Endothelial cell (in vitro differentiated cells): ENCODE measurements around the gene KCNAB2. TPM values are rescaled to one million over a fixed set of nuclear protein-coding genes. Genes with fewer than 3 reads are reported as not detected.

Experiments used
- DNase-seq: peaks from one replicate; pipeline ENCODE4 v3.0.0; 2021; ENCODE audit warnings: low spot score
- H3K27ac Mint-ChIP-seq: one replicate; pipeline ENCODE4 v1.8.0; 2021; ENCODE audit warnings: mixed read lengths, inconsistent platforms; ENCODE audit not compliant: unreplicated experiment
- H3K27me3 Mint-ChIP-seq: one replicate; pipeline ENCODE4 v1.8.0; 2021; ENCODE audit warnings: mild to moderate bottlenecking, moderate library complexity, mixed read lengths, inconsistent platforms; ENCODE audit not compliant: unreplicated experiment
- H3K36me3 Mint-ChIP-seq: one replicate; pipeline ENCODE4 v1.8.0; 2021; ENCODE audit warnings: mild to moderate bottlenecking, low read depth, mixed read lengths, inconsistent platforms; ENCODE audit not compliant: unreplicated experiment
- H3K4me1 Mint-ChIP-seq: one replicate; pipeline ENCODE4 v1.8.0; 2021; ENCODE audit warnings: mild to moderate bottlenecking, mixed read lengths, inconsistent platforms; ENCODE audit not compliant: unreplicated experiment
- H3K4me3 Mint-ChIP-seq: one replicate; pipeline ENCODE4 v1.8.0; 2021; ENCODE audit warnings: mild to moderate bottlenecking, mixed read lengths, inconsistent platforms; ENCODE audit not compliant: unreplicated experiment
- H3K9me3 Mint-ChIP-seq: one replicate; pipeline ENCODE4 v1.8.0; 2021; ENCODE audit warnings: mixed read lengths, inconsistent platforms; ENCODE audit not compliant: unreplicated experiment
- total RNA-seq: library from RNA; stranded (reverse); fragmentation: NEBNext Ultra II Directional; extraction: Animal tissue kit (Norgen Biotek cat#: 25700); gene quantifications from one replicate; pipeline ENCODE4 v1.2.1, GENCODE V29; 2021; ENCODE audit not compliant: unreplicated experiment
- TF ChIP-seq, protein P1 (sequence below): fragments of 200-600 bp; sonication (generic); IDR thresholded peaks from one replicate; pipeline ENCODE4 v1.5.0; 2021; ENCODE audit warnings: antibody characterized with exemption; ENCODE audit not compliant: unreplicated experiment

Gene KCNAB2
- total RNA-seq, 1 donor from 2014 or later, result 4.1 TPM

DNA sequence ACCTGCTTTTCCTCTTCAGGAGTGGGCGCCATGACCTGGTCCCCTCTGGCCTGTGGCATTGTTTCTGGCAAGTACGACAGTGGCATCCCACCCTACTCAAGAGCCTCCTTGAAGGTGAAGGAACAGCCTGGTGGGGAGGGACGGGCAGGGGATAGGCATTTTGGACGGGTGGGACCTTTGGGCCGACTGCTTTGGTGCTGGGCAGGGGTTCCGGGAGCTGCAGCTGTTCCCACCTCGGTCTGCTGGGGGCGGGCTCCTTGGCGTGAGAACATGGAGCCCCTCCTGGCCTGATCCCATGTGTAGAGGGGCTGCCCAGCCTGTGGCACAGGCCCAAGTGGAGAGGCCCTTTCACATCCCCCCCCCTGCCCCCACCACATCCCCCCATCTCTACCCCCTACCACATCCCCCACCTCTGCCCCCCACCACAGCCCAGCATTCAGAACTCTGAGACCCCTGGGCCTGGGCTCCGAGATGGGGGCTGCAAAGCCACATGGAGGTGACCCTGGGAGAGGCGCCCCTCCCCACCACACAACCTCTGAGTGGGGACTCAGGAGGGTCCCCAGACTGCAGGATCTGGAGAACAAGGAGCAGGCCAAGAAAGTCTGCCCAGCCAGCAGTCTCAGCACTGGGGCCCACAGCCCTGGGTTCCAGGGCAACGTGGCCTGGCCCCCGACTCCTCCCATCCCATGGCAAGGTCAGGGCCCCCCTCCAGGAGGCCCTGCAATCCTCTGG is 50.0 kb downstream of the KCNAB2 start:
- Mint-ChIP-seq H3K36me3 (peaks cover 4% of the 10 kb centered on the region), H3K27me3 (peaks cover 24% of the 10 kb centered on the region), H3K4me3 (no peak overlapping the region), H3K4me1 (no peaks in the 10 kb centered on the region), H3K9me3 (no peaks in the 10 kb centered on the region), H3K27ac (no peak overlapping the region)
- DNase-seq, result no peak
- TF ChIP-seq, protein P1, sequence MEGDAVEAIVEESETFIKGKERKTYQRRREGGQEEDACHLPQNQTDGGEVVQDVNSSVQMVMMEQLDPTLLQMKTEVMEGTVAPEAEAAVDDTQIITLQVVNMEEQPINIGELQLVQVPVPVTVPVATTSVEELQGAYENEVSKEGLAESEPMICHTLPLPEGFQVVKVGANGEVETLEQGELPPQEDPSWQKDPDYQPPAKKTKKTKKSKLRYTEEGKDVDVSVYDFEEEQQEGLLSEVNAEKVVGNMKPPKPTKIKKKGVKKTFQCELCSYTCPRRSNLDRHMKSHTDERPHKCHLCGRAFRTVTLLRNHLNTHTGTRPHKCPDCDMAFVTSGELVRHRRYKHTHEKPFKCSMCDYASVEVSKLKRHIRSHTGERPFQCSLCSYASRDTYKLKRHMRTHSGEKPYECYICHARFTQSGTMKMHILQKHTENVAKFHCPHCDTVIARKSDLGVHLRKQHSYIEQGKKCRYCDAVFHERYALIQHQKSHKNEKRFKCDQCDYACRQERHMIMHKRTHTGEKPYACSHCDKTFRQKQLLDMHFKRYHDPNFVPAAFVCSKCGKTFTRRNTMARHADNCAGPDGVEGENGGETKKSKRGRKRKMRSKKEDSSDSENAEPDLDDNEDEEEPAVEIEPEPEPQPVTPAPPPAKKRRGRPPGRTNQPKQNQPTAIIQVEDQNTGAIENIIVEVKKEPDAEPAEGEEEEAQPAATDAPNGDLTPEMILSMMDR, result no peak

DNA sequence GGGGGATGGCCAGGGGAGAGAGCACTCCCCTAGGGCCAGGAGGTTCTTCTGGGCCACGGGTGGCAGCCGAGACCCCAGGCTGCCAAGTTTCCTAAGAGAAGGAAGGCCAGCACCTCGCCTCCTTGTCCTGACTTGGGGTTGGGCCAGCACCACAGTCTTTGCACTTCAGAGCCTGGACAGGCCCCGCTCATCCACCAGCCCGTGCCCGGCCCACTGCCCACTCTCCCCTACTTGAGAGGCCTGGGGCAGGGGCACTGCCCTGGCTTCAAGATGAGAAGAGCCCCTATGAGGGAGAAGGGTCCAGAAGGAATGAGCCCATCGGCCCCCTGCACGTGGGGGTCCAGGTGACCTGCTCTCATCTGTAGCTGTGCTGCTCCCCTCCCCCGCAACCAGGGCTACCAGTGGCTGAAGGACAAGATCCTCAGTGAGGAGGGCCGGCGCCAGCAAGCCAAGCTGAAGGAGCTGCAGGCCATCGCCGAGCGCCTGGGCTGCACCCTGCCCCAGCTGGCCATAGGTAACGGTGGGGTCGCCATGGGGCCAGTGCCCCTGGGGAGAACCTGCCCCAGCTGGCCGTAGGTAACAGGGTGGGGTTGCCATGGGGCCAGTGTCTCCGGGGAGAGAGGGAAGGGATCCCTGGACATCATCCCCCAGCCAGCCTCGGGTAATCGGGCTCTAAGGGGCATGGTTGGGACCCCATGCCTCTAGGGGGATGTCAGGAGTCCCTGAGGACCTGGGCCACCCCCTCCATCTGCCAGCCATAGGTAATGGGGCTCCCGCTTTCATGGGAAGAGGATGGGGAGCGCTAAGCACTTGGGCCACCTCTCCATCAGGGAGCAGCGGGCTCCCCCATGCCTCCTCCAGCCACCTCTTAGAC is 50.8 kb downstream of the KCNAB2 start:
- Mint-ChIP-seq H3K4me3 (no peak overlapping the region), H3K4me1 (no peaks in the 10 kb centered on the region), H3K27me3 (peaks cover 19% of the 10 kb centered on the region), H3K36me3 (peaks cover 4% of the 10 kb centered on the region), H3K27ac (no peak overlapping the region), H3K9me3 (no peaks in the 10 kb centered on the region)
- TF ChIP-seq, protein P1, result no peak
- DNase-seq, result no peak

DNA sequence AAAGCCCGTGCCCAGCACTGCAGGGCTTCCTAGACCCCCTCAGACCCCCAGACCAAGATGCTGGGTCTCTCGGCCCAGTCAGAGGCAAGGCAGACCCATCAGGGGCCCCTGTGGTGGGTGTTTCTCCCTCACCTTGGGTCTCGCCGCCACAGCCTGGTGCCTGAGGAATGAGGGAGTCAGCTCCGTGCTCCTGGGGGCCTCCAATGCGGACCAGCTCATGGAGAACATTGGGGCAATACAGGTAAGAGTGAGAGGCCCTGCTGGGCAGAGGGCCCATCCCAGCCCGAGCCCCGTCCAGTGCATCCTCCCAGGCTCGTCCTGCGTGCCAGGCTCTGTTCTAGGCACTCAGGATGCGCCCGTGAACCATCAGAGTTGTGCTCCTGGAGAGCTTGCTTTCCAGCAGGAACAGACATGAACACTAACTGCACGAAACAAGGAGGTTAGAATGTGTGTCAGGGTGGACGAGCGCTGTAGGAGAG is 51.5 kb downstream of the KCNAB2 start:
- Mint-ChIP-seq H3K9me3 (no peaks in the 10 kb centered on the region), H3K36me3 (peaks cover 4% of the 10 kb centered on the region), H3K4me1 (no peaks in the 10 kb centered on the region), H3K27me3 (peaks cover 19% of the 10 kb centered on the region), H3K27ac (no peak overlapping the region), H3K4me3 (no peak overlapping the region)
- TF ChIP-seq, protein P1, result no peak
- DNase-seq, result no peak

- Mint-ChIP-seq H3K4me1 (no peaks in the 10 kb centered on the region), H3K27ac (no peak overlapping the region), H3K9me3 (no peaks in the 10 kb centered on the region), H3K4me3 (no peak overlapping the region), H3K27me3 (peaks cover 19% of the 10 kb centered on the region), H3K36me3 (peaks cover 4% of the 10 kb centered on the region)
- DNase-seq, result no peak
- TF ChIP-seq, protein P1, result no peak
Observed at GRCh38 chr1:6097824-6098223, 52.1 kb downstream of the KCNAB2 start.
